Urothelium cell line (cell line): Measurements from ENCODE around the gene PRKN.

Experiments used
- DNase-seq: peaks from one replicate; pipeline ENCODE4 v3.0.0; 2011; ENCODE audit warnings: low spot score, mixed read lengths
- FAIRE-seq: peaks from 2 replicates; lab custom pipeline; 2011; peaks lifted over from hg19 to GRCh38; lab: Jason Lieb, UNC

The PRKN gene

GRCh38 chr6:161654209-161654608 lies 1073.4 kb downstream of the PRKN start:
- no peak for DNase-seq
- no peak for FAIRE-seq

- no peak for FAIRE-seq
- DNase-seq = no peak
These were observed 1075.6 kb downstream of the PRKN start for GRCh38 chr6:161651949-161652348.

GRCh38 chr6:161649841-161650240 lies 1077.7 kb downstream of the PRKN start:
- FAIRE-seq (no peak), DNase-seq (no peak)

GRCh38 chr6:161649068-161649467 lies 1078.5 kb downstream of the PRKN start:
- DNase-seq (no peak), FAIRE-seq (no peak)

- no peak for DNase-seq
- FAIRE-seq = no peak
These were observed 1080.3 kb downstream of the PRKN start for GRCh38 chr6:161647234-161647633.

GRCh38 chr6:161644521-161644920 lies 1083.0 kb downstream of the PRKN start:
- FAIRE-seq (no peak), DNase-seq (no peak)

- DNase-seq (no peak), FAIRE-seq (no peak)
These were observed 1086.4 kb downstream of the PRKN start for GRCh38 chr6:161641175-161641574.

- FAIRE-seq = no peak
- no peak for DNase-seq
These were observed 1087.8 kb downstream of the PRKN start for GRCh38 chr6:161639772-161640171.

- DNase-seq (no peak), FAIRE-seq (no peak)
These were observed 1089.9 kb downstream of the PRKN start for GRCh38 chr6:161637658-161638057.

GRCh38 chr6:161636882-161637430 lies 1090.6 kb downstream of the PRKN start:
- DNase-seq = no peak
- no peak for FAIRE-seq

GRCh38 chr6:161635975-161636374 lies 1091.6 kb downstream of the PRKN start:
- FAIRE-seq (no peak), DNase-seq (no peak)

- DNase-seq (no peak), FAIRE-seq (no peak)
These were observed 1092.7 kb downstream of the PRKN start for GRCh38 chr6:161634916-161635315.

GRCh38 chr6:161631676-161632194 lies 1095.8 kb downstream of the PRKN start:
- DNase-seq (peak; percentile 12), FAIRE-seq (no peak)

GRCh38 chr6:161630674-161631073 lies 1096.9 kb downstream of the PRKN start:
- DNase-seq (no peak), FAIRE-seq (no peak)

- FAIRE-seq (no peak), DNase-seq (no peak)
These were observed 1101.4 kb downstream of the PRKN start for GRCh38 chr6:161626132-161626676.

- FAIRE-seq (no peak), DNase-seq (no peak)
These were observed 1103.5 kb downstream of the PRKN start for GRCh38 chr6:161624111-161624510.

GRCh38 chr6:161622779-161623178 lies 1104.8 kb downstream of the PRKN start:
- FAIRE-seq = no peak
- no peak for DNase-seq

- no peak for FAIRE-seq
- peak; percentile 75 for DNase-seq
These were observed 1108.6 kb downstream of the PRKN start for GRCh38 chr6:161618831-161619454.

GRCh38 chr6:161613711-161614110 lies 1113.9 kb downstream of the PRKN start:
- FAIRE-seq (no peak), DNase-seq (no peak)

- DNase-seq (no peak), FAIRE-seq (no peak)
These were observed 1118.8 kb downstream of the PRKN start for GRCh38 chr6:161608771-161609170.

- DNase-seq (no peak), FAIRE-seq (no peak)
These were observed 1119.8 kb downstream of the PRKN start for GRCh38 chr6:161607696-161608297.

- DNase-seq (no peak), FAIRE-seq (no peak)
These were observed 1125.2 kb downstream of the PRKN start for GRCh38 chr6:161602359-161602758.
